Activated CD4-positive, alpha-beta T cell treated with anti-CD3 and anti-CD28 coated beads, Interleukin-10, Interleukin-2, amounts not matched to agents 100 ng/mL and 50 ng/mL, durations not matched to agents 16 hours and 8 hours (primary cell): ENCODE measurements around the gene PKNOX1.
"Not testable (repeated sequence)": the region's sequence is repeated elsewhere in the genome, so short reads cannot be mapped to it uniquely, and the experiment has no call there.

Source experiments
- DNase-seq: peaks from one replicate; pipeline ENCODE4 v3.0.0-alpha.2; 2020

PKNOX1 gene

GRCh38 chr21:42956824-42957630 lies 17.3 kb upstream of the PKNOX1 start:
- DNase-seq, result no peak

GRCh38 chr21:42958122-42958521 lies 16.2 kb upstream of the PKNOX1 start:
- DNase-seq, result not testable (repeated sequence)

- no peak for DNase-seq
Measured at GRCh38 chr21:42959728-42960127, 14.6 kb upstream of the PKNOX1 start.

- DNase-seq, result no peak
Measured at GRCh38 chr21:42962380-42963007, 11.9 kb upstream of the PKNOX1 start.

GRCh38 chr21:42964086-42964485 lies 10.3 kb upstream of the PKNOX1 start:
- no peak for DNase-seq

GRCh38 chr21:42964546-42965210 lies 9.7 kb upstream of the PKNOX1 start:
- no peak for DNase-seq

- no peak for DNase-seq
Measured at GRCh38 chr21:42965211-42965560, 9.2 kb upstream of the PKNOX1 start.

- DNase-seq, result not testable (repeated sequence)
Measured at GRCh38 chr21:42967616-42968015, 6.7 kb upstream of the PKNOX1 start.

DNA sequence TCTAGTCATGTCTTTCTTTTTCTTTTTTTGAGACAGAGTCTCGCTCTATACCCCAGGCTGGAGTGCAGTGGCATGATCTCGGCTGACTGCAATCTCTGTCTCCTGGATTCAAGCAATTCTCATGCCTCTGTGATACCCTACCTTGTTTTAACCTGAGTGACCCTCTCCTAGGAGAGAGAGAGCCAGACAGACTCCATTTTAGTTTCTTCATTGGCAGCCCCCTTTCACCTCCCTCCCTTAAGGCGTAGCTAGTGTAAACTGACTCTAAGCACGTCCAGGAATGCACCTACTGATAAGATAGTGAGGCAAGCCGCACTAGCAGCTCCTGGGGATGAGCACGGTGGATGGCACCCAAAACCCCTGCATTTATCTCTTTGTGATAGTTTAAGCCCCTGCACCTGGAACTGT lies 5.2 kb upstream of the PKNOX1 start:
- DNase-seq, result no peak

DNA sequence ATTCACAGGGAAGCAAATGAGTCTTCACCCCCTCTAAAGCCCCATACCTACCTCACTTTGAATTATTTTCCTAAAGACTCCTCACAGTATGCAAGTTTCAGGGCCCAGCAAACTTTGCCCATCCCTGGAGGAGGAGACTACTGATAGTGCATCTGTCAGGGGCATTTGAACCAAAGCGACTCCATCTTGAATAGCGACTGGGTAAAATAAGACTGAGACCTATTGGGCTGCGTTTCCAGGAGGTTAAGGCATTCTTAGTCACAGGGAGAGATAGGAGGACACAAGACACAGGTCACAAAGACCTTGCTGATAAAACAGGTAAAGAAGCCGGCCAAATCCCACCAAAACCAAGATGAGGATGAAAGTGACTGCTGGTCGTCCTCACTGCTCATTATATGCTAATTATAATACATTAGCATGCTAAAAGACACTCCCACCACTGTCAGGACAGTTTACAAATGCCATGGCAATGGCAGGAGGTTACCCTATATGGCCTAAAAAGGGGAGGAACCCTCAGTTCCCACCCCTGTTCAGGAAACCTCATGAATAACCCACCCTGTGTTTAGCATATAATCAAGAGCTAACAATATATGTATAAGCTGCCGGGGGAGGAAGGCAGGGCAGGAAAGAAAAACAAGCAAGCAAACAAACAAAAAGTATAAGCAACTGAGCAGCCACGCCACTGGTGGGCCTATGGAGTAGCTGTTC lies 3.3 kb upstream of the PKNOX1 start:
- no peak for DNase-seq

- no peak for DNase-seq
Measured at GRCh38 chr21:42971897-42972275, 2.5 kb upstream of the PKNOX1 start.

- DNase-seq, result no peak
Measured at GRCh38 chr21:42973309-42973990, 912 bp upstream of the PKNOX1 start.

DNA sequence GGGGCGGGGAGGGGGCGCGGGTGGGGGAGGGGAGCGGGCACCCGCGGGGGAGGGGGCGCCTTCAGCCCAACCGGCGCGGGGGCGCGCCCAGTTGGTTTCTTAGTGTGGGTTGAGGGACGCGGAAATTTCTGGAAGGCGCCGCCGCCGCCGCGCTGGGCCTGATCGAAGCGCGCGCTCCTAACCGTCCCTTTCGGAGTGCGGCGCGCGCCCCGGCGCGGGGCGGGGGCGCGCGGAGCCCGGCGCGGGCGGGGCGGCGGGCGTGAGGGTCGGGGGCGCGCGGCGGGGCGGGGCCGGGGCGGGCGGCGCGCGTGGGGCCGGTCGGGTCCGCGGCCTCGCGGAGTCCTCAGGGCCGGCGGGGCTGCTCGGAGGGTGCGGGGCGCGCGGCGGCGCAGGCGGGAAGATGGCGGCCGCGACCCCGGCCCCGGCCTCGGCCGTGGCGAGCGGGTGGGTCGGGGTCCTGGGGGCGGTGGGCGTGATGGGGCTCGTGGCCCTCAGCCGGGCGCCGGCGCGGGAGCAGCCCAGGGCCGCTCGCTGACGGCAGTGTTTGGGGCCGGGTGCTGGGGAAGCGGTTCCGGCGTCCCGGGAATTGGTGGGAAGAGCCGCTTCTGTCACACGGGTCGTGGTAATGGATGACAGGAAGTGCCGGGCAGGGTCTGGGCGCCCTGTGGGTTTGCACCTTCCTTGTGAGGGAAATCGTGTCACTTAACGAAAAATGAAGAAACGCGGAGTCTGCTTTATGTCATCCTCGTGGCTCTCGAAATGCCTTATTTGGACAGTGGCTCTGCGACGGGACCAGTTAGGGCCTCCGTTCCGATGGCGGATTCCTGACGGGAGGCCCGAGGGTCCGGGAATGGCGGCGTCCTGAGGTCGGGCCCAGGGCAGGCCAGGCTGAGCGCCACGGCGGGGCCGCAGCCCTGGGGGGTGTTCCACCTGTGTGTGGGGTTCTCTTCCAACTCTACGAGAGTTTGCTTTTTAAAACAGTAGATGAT lies 764 bp downstream of the PKNOX1 start:
- DNase-seq, result peak; percentile 70

- peak; percentile 50 for DNase-seq
Measured at GRCh38 chr21:42975886-42976608, 1.7 kb downstream of the PKNOX1 start.

GRCh38 chr21:42980312-42981213 lies 6.2 kb downstream of the PKNOX1 start:
- DNase-seq, result no peak

- no peak for DNase-seq
Measured at GRCh38 chr21:42981214-42981523, 6.8 kb downstream of the PKNOX1 start.

- no peak for DNase-seq
Measured at GRCh38 chr21:42981862-42982261, 7.5 kb downstream of the PKNOX1 start.

- DNase-seq, result peak; percentile 37
Measured at GRCh38 chr21:42983103-42983502, 8.7 kb downstream of the PKNOX1 start.

- no peak for DNase-seq
Measured at GRCh38 chr21:42983869-42984268, 9.5 kb downstream of the PKNOX1 start.
